ENCODE data around the gene CRIP1.

DNA sequence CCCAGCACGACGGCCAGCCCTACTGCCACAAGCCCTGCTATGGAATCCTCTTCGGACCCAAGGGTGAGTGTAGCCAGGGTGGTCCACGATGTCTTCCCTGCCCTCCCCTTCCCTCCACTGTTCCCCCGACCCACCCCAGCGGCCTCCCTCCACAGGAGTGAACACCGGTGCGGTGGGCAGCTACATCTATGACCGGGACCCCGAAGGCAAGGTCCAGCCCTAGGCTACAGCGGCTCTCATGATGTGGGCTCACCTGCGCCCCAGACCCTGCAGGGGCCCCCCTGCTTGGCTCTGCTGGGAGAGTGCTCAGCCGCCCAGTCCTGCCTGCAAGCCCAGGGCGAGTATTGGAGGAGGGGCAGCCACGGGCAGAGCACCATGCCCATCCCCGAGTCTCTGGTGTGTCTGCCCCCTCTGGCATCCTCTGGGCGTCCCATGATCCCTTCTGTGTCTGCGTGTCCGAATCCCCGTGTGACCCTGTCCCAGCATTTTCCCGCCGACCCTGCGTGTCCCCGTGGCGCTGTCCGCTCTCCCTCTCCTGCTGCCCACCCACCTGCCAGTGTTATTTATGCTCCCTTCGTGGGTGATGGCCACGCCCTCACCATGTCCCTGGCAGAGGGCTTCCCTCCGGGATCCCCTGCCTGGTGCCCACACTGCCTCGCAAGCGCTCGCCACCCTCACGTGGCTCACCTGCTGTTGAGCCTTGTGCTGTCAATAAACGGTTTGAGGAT, 7.1 kb upstream of the CRIP1 start:
- TF ChIP-seq EZH2 (IDR thresholded peaks at IDR 0.05; ENCODE audit: low read length): no peak
- TF ChIP-seq, protein P1, sequence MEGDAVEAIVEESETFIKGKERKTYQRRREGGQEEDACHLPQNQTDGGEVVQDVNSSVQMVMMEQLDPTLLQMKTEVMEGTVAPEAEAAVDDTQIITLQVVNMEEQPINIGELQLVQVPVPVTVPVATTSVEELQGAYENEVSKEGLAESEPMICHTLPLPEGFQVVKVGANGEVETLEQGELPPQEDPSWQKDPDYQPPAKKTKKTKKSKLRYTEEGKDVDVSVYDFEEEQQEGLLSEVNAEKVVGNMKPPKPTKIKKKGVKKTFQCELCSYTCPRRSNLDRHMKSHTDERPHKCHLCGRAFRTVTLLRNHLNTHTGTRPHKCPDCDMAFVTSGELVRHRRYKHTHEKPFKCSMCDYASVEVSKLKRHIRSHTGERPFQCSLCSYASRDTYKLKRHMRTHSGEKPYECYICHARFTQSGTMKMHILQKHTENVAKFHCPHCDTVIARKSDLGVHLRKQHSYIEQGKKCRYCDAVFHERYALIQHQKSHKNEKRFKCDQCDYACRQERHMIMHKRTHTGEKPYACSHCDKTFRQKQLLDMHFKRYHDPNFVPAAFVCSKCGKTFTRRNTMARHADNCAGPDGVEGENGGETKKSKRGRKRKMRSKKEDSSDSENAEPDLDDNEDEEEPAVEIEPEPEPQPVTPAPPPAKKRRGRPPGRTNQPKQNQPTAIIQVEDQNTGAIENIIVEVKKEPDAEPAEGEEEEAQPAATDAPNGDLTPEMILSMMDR (optimal IDR thresholded peaks at IDR 0.05 in 1 of 3, IDR thresholded peaks at IDR 0.05 in 1 of 3, conservative IDR thresholded peaks at IDR 0.05 in 1 of 3; ENCODE audit: extremely low read depth in 1 of 3, insufficient read depth in 2 of 3, low read length in 3 of 3): no peak

Data from keratinocyte (primary cell).